Esophagus squamous epithelium (tissue), 4 donors: Measurements from ENCODE around the gene TPD52L2.

Source experiments
- CTCF ChIP-seq, 6 experiments: fragments of 450-650 bp in 4 of 6; fragments of 200-600 bp in 2 of 6; sonication (generic) in 2 of 6; IDR thresholded peaks; one replicate each; pipeline ENCODE4 v1.5.1; 2016 to 2019; ENCODE audit warnings: antibody characterized with exemption in 6 of 6, mild to moderate bottlenecking in 4 of 6, moderate library complexity in 4 of 6
- POLR2A ChIP-seq, 4 donors: fragments of 450-650 bp; IDR thresholded peaks; one replicate each; pipeline ENCODE4 v1.6.1; 2017; ENCODE audit warnings: antibody characterized with exemption in 4 of 4, mild to moderate bottlenecking in 4 of 4, moderate library complexity in 3 of 4

- no peak for TF ChIP-seq POLR2A (IDR thresholded peaks at IDR 0.05)
- no peak for TF ChIP-seq CTCF (IDR thresholded peaks at IDR 0.05)
Observed at GRCh38 chr20:63831993-63832686, 32.9 kb upstream of the TPD52L2 start.
